ENCODE results near the gene BEST2.
"Not testable (repeated sequence)": the region's sequence is repeated elsewhere in the genome, so short reads cannot be mapped to it uniquely, and the experiment has no call there.

Gene BEST2

DNA sequence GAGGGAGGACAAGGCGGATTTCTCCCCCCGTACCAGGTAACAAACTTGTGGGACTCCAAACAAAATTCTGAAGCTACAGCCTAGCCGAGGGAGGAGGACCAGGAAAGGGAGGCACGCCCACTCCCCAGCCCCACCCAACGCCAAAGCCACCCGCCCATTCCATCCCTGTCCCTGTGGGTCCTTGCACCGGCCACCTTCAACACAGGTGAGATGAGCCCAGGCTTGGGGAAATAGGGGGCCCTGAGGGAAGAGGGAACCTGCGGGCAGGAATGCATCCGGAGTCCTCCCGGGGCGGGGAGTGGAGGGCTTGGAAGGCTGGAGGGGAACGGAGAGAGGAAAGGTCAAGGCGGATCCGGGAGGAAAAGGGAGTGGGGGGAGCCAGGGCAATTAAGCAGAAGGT lies at the start of gene BEST2:
Gene BEST2 (plus strand): TSS at position 157 of the 400 bp plus-strand sequence. CDS start 802 bp downstream, outside the sequence.
- no peak within 1 kb of the TSS for H3K4me3 ChIP-seq (replicated peaks in 1 of 2; ENCODE audit: low read depth in 2 of 2, low read length in 2 of 2)
- DNase-seq (ENCODE audit: low read depth in 2 of 2), result no peak
- TF ChIP-seq, protein P1, sequence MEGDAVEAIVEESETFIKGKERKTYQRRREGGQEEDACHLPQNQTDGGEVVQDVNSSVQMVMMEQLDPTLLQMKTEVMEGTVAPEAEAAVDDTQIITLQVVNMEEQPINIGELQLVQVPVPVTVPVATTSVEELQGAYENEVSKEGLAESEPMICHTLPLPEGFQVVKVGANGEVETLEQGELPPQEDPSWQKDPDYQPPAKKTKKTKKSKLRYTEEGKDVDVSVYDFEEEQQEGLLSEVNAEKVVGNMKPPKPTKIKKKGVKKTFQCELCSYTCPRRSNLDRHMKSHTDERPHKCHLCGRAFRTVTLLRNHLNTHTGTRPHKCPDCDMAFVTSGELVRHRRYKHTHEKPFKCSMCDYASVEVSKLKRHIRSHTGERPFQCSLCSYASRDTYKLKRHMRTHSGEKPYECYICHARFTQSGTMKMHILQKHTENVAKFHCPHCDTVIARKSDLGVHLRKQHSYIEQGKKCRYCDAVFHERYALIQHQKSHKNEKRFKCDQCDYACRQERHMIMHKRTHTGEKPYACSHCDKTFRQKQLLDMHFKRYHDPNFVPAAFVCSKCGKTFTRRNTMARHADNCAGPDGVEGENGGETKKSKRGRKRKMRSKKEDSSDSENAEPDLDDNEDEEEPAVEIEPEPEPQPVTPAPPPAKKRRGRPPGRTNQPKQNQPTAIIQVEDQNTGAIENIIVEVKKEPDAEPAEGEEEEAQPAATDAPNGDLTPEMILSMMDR (IDR thresholded peaks at IDR 0.05; ENCODE audit: low read depth, low read length), result no peak

DNA sequence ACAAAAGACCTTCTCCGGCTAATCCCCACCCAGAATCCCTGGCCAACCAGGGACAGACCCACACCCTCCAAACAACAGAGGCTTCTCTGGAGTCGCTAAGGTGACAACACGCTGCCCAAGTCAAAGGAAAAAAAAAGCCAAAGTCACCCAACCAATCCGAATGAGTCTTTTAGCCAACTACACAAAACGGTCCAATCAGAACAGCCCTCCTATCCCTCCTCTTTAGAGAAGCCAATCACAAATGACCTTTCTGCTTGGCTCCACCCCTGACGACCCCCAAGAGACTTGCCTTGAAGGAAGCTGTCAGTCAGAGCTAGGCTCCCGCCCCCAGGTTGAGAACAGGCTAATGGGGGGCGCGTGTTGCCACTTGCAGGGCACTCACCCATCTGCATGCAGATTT lies 48.5 kb upstream of the BEST2 start:
- H3K4me3 ChIP-seq (replicated peaks in 1 of 2; ENCODE audit: low read depth in 2 of 2, low read length in 2 of 2), result no peak overlapping the region
- TF ChIP-seq, protein P1 (IDR thresholded peaks at IDR 0.05; ENCODE audit: low read depth, low read length), result no peak
- peak; percentile 60 to 61 for DNase-seq (ENCODE audit: low read depth in 2 of 2)

GRCh38 chr19:12705169-12705568 lies 46.4 kb upstream of the BEST2 start:
- TF ChIP-seq, protein P1 (IDR thresholded peaks at IDR 0.05; ENCODE audit: low read depth, low read length), result no peak
- no peak for DNase-seq (ENCODE audit: low read depth in 2 of 2)
- H3K4me3 ChIP-seq (replicated peaks in 1 of 2; ENCODE audit: low read depth in 2 of 2, low read length in 2 of 2), result no peak overlapping the region

DNA sequence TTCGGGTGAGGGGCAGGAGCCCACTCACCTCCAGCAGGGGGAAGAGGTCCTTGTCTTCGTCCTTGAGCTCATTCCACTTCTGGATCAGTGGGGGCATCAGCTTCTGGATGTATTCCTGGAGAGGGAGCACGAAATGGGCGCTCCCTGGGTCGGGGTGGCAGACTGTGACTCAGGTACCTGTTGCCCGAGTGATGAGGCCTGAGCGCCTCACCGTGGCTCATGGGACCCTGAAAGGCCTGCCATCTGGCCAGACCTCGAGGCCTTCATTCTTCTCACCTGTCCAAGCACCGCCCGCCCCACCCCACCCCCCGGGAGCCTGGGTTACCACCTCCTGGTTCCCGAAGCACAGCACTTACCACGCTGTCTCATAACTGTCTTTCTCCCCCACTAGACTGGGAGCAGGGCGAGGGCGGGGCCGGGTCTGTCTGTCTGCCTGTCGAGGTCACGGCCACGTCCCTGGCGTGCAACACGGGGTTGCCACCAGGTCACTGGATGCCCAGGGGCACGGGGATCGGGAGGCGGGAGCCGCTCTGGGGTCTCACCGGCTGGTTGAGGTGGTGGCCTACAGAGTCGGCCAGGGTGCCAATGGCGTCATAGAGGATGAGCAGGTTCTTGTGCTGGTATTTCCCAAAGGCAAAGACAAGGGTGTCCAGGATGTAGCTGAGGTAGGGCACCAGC lies 45.8 kb upstream of the BEST2 start:
- DNase-seq (ENCODE audit: low read depth in 2 of 2), result no peak
- no peak overlapping the region for H3K4me3 ChIP-seq (replicated peaks in 1 of 2; ENCODE audit: low read depth in 2 of 2, low read length in 2 of 2)
- TF ChIP-seq, protein P1 (IDR thresholded peaks at IDR 0.05; ENCODE audit: low read depth, low read length), result no peak

GRCh38 chr19:12706332-12706718 lies 45.3 kb upstream of the BEST2 start:
- no peak overlapping the region for H3K4me3 ChIP-seq (replicated peaks in 1 of 2; ENCODE audit: low read depth in 2 of 2, low read length in 2 of 2)
- TF ChIP-seq, protein P1 (IDR thresholded peaks at IDR 0.05; ENCODE audit: low read depth, low read length), result no peak
- no peak for DNase-seq (ENCODE audit: low read depth in 2 of 2)

- H3K4me3 ChIP-seq (replicated peaks in 1 of 2; ENCODE audit: low read depth in 2 of 2, low read length in 2 of 2), result no peak overlapping the region
- DNase-seq (ENCODE audit: low read depth in 2 of 2), result no peak
- TF ChIP-seq, protein P1 (IDR thresholded peaks at IDR 0.05; ENCODE audit: low read depth, low read length), result no peak
These were observed 43.0 kb upstream of the BEST2 start for GRCh38 chr19:12708641-12709040.

DNA sequence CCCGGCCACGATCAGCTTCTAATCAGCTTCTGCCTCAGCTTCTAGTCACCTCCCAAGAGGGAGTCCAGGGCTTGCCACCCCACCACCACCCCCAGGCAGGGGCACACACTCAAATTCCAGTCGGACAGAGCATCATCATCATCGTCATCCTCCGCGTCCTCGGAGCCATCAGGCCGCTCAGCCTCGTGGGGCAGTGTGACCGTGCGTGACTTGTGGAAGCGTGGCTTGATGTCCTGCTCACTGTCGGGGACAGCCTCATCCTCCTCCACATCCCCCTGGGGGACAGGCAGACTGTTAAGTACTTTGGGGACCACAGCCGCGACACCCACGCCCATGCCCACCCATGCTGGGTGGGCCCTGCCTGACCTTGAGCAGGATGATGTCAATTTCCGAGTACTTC lies 40.4 kb upstream of the BEST2 start:
- H3K4me3 ChIP-seq (replicated peaks in 1 of 2; ENCODE audit: low read depth in 2 of 2, low read length in 2 of 2), result no peak overlapping the region
- no peak for DNase-seq (ENCODE audit: low read depth in 2 of 2)
- TF ChIP-seq, protein P1 (IDR thresholded peaks at IDR 0.05; ENCODE audit: low read depth, low read length), result no peak

DNA sequence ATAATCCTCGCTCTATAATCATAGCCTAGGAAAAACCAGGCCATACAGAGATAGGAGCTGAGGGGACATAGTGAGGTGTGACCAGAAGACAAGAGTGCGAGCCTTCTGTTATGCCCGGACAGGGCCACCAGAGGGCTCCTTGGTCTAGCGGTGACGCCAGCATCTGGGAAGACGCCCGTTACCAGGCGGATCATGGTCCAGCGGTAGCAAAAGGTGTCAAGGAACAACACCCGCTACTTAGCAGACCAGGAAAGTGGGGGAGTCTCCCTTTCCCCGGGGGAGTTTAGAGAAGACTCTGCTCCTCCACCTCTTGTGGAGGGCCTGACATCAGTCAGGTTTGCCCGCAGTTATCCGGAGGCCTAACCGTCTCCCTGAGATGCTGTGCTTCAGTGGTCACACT lies 39.5 kb upstream of the BEST2 start:
- H3K4me3 ChIP-seq (replicated peaks in 1 of 2; ENCODE audit: low read depth in 2 of 2, low read length in 2 of 2); DNase-seq (ENCODE audit: low read depth in 2 of 2): not testable (repeated sequence)

GRCh38 chr19:12713304-12713703 lies 38.3 kb upstream of the BEST2 start:
- DNase-seq (ENCODE audit: low read depth in 2 of 2), result not testable (repeated sequence)

More at GRCh38 chr19:12713304-12713703, 38.3 kb upstream of the BEST2 start:
- not testable (repeated sequence) for H3K4me3 ChIP-seq (replicated peaks in 1 of 2; ENCODE audit: low read depth in 2 of 2, low read length in 2 of 2)

Data from cardiac fibroblast (primary cell).